GM13977 (cell line): ENCODE results near the gene PDILT.

Experiments used
- DNase-seq: peaks from one replicate; pipeline ENCODE4 v3.0.0; 2012; ENCODE audit warnings: low spot score
- CTCF ChIP-seq: IDR thresholded peaks from 2 replicates; pipeline ENCODE4 v1.5.1; 2012; ENCODE audit warnings: mild to moderate bottlenecking, control low read depth; ENCODE audit not compliant: insufficient read depth; ENCODE audit errors: extremely low read depth, missing control alignments
- in situ Hi-C: fragments of 300-500 bp; cut with MboI; formaldehyde crosslinking; loops from one replicate; pipeline ENCODE4 v1.12.0; 2022; ENCODE audit warnings: low sequenced_read_pairs, low pct_unique_long_range_greater_than_20kb, mixed read lengths, inconsistent platforms; ENCODE audit not compliant: unreplicated experiment

Gene PDILT

GRCh38 chr16:20352615-20353014, 51.9 kb downstream of the PDILT start, which contains the start of gene UMOD:
TSS of gene UMOD (minus strand) at chr16:20352715. CDS start at chr16:20350737, 1,978 bp downstream.
- no peak for DNase-seq
- in situ Hi-C loops, result no loop called here
- no peak for TF ChIP-seq CTCF

GRCh38 chr16:20349615-20350014, 54.9 kb downstream of the PDILT start:
- DNase-seq, result no peak
- no peak for TF ChIP-seq CTCF
- in situ Hi-C loops, result no loop called here

GRCh38 chr16:20348365-20349185, 56.0 kb downstream of the PDILT start:
- peak; percentile 26 for DNase-seq
- no peak for TF ChIP-seq CTCF
- in situ Hi-C loops, result no loop called here

- DNase-seq, result no peak
- in situ Hi-C loops, result no loop called here
- no peak for TF ChIP-seq CTCF
Measured at GRCh38 chr16:20347666-20348364, 56.7 kb downstream of the PDILT start.

- TF ChIP-seq CTCF, result no peak
- in situ Hi-C loops, result no loop called here
- no peak for DNase-seq
Measured at GRCh38 chr16:20344611-20345010, 59.9 kb downstream of the PDILT start.

GRCh38 chr16:20339744-20340143, 64.8 kb downstream of the PDILT start:
- no peak for DNase-seq
- in situ Hi-C loops, result no loop called here
- TF ChIP-seq CTCF, result no peak
